Stimulated activated CD4-positive, alpha-beta T cell treated with anti-CD3 and anti-CD28 coated beads, Interleukin-1b, Interleukin-23, amount 100 ng/mL, for 1 hour (primary cell): ENCODE results near the gene PORCN.
"Not testable (repeated sequence)": the region's sequence is repeated elsewhere in the genome, so short reads cannot be mapped to it uniquely, and the experiment has no call there.

Source experiments
- DNase-seq, 2 donors: peaks; one replicate each; pipeline ENCODE4 v3.0.0-alpha.2; 2020; ENCODE audit warnings: low read depth in 2 of 2

Gene PORCN

DNA sequence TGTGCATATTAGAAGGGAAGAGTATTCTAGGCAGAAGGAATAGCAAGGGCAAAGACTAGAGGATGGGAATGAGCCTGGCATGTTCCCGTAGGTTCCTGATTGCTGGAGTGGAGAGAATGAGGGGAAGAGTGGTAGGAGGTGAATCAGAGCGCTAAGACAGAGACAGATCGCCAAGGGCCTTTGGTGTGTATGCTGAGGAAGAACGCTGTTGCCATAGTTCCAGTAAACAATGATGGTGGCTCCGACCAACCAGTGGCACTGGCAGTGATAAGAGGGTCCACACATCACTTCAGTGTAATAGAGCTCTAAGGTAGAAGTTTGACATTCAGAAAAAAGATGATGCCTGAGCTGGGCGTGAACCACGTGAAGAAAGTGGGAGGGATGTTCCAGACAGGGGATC lies 31.7 kb downstream of the PORCN start:
- DNase-seq = no peak

- no peak for DNase-seq
Observed at GRCh38 chrX:48541140-48541814, 32.5 kb downstream of the PORCN start.

DNA sequence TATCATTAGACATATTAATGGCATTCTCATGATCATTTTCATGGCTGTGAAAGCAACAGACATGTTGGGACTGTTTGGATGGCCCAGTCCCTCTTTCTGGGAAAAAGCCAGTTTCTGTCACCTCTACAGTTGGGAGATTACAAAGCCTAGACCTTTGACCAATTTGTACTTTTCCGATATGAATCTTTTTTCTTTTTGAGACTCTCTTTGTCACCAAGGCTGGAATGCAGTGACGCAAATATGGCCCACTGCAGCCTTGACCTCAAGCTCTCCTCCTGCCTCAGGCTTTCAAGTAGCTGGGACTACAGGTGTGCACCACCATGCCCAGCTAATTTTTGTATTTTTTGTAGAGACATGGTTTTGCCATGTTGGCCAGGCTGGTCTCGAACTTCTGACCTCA lies 40.1 kb downstream of the PORCN start:
- no peak for DNase-seq

GRCh38 chrX:48555731-48556325 lies 47.0 kb downstream of the PORCN start:
- DNase-seq = not testable (repeated sequence)

GRCh38 chrX:48558271-48558670 lies 49.5 kb downstream of the PORCN start:
- DNase-seq = no peak

DNA sequence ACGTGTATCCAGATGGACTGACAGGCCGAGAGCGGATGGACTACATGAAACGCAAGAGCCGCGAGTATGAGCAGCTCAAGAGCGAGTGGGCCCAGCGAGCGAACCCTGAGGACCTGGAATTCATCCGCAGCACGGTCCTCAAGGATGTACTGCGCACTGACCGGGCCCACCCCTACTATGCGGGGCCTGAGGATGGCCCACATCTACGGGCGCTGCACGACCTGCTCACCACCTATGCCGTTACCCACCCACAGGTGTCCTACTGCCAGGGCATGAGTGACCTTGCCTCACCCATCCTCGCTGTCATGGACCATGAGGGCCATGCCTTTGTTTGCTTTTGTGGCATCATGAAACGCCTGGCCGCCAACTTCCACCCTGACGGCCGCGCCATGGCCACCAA lies 50.8 kb downstream of the PORCN start:
- DNase-seq = no peak

DNA sequence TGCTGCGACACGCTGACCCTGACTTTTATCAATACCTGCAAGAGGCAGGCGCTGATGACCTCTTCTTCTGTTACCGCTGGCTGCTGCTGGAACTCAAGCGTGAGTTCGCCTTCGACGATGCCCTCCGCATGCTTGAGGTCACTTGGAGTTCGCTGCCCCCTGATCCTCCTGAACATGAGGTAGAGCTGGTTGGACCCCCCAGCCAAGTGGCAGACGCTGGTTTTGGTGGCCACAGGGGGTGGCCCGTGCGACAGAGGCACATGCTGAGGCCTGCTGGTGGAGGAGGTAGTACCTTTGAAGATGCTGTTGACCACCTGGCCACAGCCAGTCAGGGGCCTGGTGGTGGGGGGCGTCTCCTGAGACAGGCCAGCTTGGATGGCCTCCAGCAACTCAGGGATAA lies 51.3 kb downstream of the PORCN start:
- no peak for DNase-seq

GRCh38 chrX:48560681-48561080 lies 51.9 kb downstream of the PORCN start:
- DNase-seq = no peak

DNA sequence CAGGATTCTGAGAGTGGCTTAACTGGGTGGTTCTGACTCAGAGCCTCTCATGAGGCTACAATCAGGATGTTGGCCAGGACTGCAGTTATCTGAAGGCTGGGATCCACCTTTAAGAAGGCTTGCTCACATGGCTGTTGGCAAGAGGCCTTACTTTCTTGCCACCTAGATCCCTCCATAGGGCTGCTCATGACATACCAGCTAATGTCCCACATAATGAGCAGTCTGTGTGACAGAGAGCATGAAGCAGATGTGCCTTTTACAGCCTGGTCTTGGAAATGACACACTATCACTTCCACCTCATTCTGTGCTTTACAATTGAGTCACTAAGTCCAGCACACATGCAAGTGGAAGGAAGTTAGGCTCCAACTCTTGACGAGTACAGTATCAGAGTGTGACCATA lies 61.2 kb downstream of the PORCN start:
- no peak for DNase-seq
